Neural progenitor cell (in vitro differentiated cells): ENCODE measurements around the gene INVS.

ENCODE experiments used
- CTCF ChIP-seq: fragments of 200-600 bp; sonication (generic); IDR thresholded peaks from 2 replicates; pipeline ENCODE4 v1.5.1; 2017; ENCODE audit warnings: antibody characterized with exemption, mild to moderate bottlenecking
- EZH2 ChIP-seq: fragments of 200-600 bp; sonication (generic); IDR thresholded peaks from 2 replicates; pipeline ENCODE4 v1.6.1; 2017; ENCODE audit warnings: antibody characterized with exemption, mild to moderate bottlenecking, moderate library complexity
- EZH2phosphoT487 ChIP-seq: fragments of 200-600 bp; sonication (generic); IDR thresholded peaks from 2 replicates; pipeline ENCODE4 v1.6.1; 2017; ENCODE audit warnings: antibody characterized with exemption

GRCh38 chr9:100229561-100229960 lies 130.5 kb downstream of the INVS start:
- no peak for TF ChIP-seq CTCF
- no peak for TF ChIP-seq EZH2
- TF ChIP-seq EZH2phosphoT487 = no peak
